CD8-positive, alpha-beta memory T cell (primary cell): ENCODE data around the gene SAPCD1. TPM values are rescaled to one million over a fixed set of nuclear protein-coding genes. Genes with fewer than 3 reads are reported as not detected.

Source experiments
- CTCF ChIA-PET: fragments of 350-600 bp; sonication (Branson Sonifier 250); formaldehyde crosslinking; loops from one replicate; lab custom pipeline; 2021; ENCODE audit warnings: antibody characterized with exemption; lab: Charles Lee
- POLR2A ChIA-PET: fragments of 350-600 bp; sonication (Branson Sonifier 250); formaldehyde crosslinking; loops from one replicate; lab custom pipeline; 2021; ENCODE audit warnings: antibody characterized with exemption; lab: Charles Lee
- DNase-seq, 5 donors: peaks; one replicate each; pipeline versions ENCODE4 v3.0.0 to v3.0.0-alpha.2; 2020 to 2022; ENCODE audit warnings: mixed read lengths in 1 of 5
- H3K27ac ChIP-seq: one replicate; pipeline ENCODE4 v1.7.0; 2013; ENCODE audit warnings: low read depth, mild to moderate bottlenecking, low read length, moderate library complexity
- H3K27me3 ChIP-seq: 2 replicates; pipeline ENCODE4 v1.7.0; 2013; ENCODE audit warnings: low read length, mild to moderate bottlenecking; ENCODE audit not compliant: insufficient read depth, poor library complexity, severe bottlenecking
- H3K36me3 ChIP-seq: 2 replicates; pipeline ENCODE4 v1.7.0; 2013; ENCODE audit warnings: mild to moderate bottlenecking, low read length, moderate library complexity; ENCODE audit not compliant: insufficient read depth
- H3K4me1 ChIP-seq: 2 replicates; pipeline ENCODE4 v1.7.0; 2013; ENCODE audit warnings: mild to moderate bottlenecking, low read length, moderate library complexity; ENCODE audit not compliant: insufficient read depth
- H3K4me3 ChIP-seq: 2 replicates; pipeline ENCODE4 v1.7.0; 2013; ENCODE audit warnings: mild to moderate bottlenecking, low read length
- H3K9me3 ChIP-seq: 2 replicates; pipeline ENCODE4 v1.7.0; 2013; ENCODE audit warnings: mild to moderate bottlenecking, low read length
- H3K27ac Mint-ChIP-seq, 8 donors: one replicate each; pipeline ENCODE4 v1.8.0; 2020 to 2021; ENCODE audit warnings: mixed read lengths in 8 of 8, mild to moderate bottlenecking in 6 of 8, inconsistent platforms in 3 of 8, moderate library complexity in 3 of 8
- H3K27me3 Mint-ChIP-seq, 2 donors: one replicate each; pipeline ENCODE4 v1.8.0; 2020 to 2021; ENCODE audit warnings: mixed read lengths in 2 of 2, mild to moderate bottlenecking in 1 of 2, moderate library complexity in 1 of 2
- H3K36me3 Mint-ChIP-seq, 3 donors: one replicate each; pipeline ENCODE4 v1.8.0; 2020 to 2021; ENCODE audit warnings: mixed read lengths in 3 of 3, inconsistent platforms in 1 of 3, mild to moderate bottlenecking in 1 of 3
- H3K4me1 Mint-ChIP-seq, 3 donors: one replicate each; pipeline ENCODE4 v1.8.0; 2020 to 2021; ENCODE audit warnings: mixed read lengths in 3 of 3, inconsistent platforms in 1 of 3, mild to moderate bottlenecking in 1 of 3
- H3K4me3 Mint-ChIP-seq, 7 donors: one replicate each; pipeline ENCODE4 v1.8.0; 2020 to 2021; ENCODE audit warnings: mixed read lengths in 7 of 7, mild to moderate bottlenecking in 6 of 7, moderate library complexity in 4 of 7, inconsistent platforms in 2 of 7
- H3K9me3 Mint-ChIP-seq, 5 donors: one replicate each; pipeline ENCODE4 v1.8.0; 2020 to 2022; ENCODE audit warnings: mixed read lengths in 5 of 5, mild to moderate bottlenecking in 3 of 5, moderate library complexity in 2 of 5, inconsistent platforms in 1 of 5
- polyA plus RNA-seq: library from polyadenylated mRNA; unstranded; fragments of 300-500 nt; fragmentation: Illumina TruSeq; gene quantifications from one replicate; pipeline ENCODE4 v1.2.3, GENCODE V29; 2021
- total RNA-seq, 2 experiments: library from RNA; stranded (reverse); gene quantifications; one replicate each; pipeline ENCODE4 v1.2.3, GENCODE V29; 2021

SAPCD1 gene
- total and polyA plus RNA-seq, 3 experiments from 2014 or later, result 6.1 to 7.0 TPM; not detected in 1

- peaks cover 0 to 36% (median 6%) of the 10 kb centered on the region in 3 donors for H3K36me3 Mint-ChIP-seq
- ChIA-PET POLR2A (interaction anchor here (0.6 kb wide), 1 partner anchor 23 kb away, joined by 3 read pairs; no protein-coding TSS in a partner anchor), CTCF (interaction anchor here (0.7 to 9.6 kb wide), 2 partner anchors 104 to 136 kb away, joined by 3 to 71 read pairs; no protein-coding TSS in a partner anchor)
- H3K27me3 ChIP-seq, result no peaks in the 10 kb centered on the region
- H3K4me1 Mint-ChIP-seq, result peaks cover 24 to 39% (median 28%) of the 10 kb centered on the region in 3 donors
- no peak overlapping the region for H3K4me3 ChIP-seq
- H3K4me3 Mint-ChIP-seq, result peak overlapping the region in 6 of 7 donors; percentile 32 to 72 (median 70)
- peaks cover 12% of the 10 kb centered on the region for H3K36me3 ChIP-seq
- peak overlapping the region in 7 of 8 donors; percentile 53 to 87 (median 66) for H3K27ac Mint-ChIP-seq
- H3K9me3 ChIP-seq, result no peaks in the 10 kb centered on the region
- no peaks in the 10 kb centered on the region for H3K27me3 Mint-ChIP-seq
- H3K4me1 ChIP-seq, result peaks cover 34% of the 10 kb centered on the region
- no peak for DNase-seq
- H3K27ac ChIP-seq, result peak overlapping the region; percentile 64
- H3K9me3 Mint-ChIP-seq, result no peaks in the 10 kb centered on the region
These were observed 35.3 kb upstream of the SAPCD1 start for GRCh38 chr6:31727034-31727716.

- Mint-ChIP-seq H3K4me3 (peak overlapping the region; percentile 32 to 99 (median 72)), H3K27ac (peak overlapping the region in 7 of 8 donors; percentile 53 to 87 (median 66)), H3K27me3 (no peaks in the 10 kb centered on the region), H3K36me3 (peaks cover 0 to 41% (median 8%) of the 10 kb centered on the region in 3 donors), H3K4me1 (peaks cover 24 to 41% (median 29%) of the 10 kb centered on the region in 3 donors), H3K9me3 (no peaks in the 10 kb centered on the region)
- peaks cover 34% of the 10 kb centered on the region for H3K4me1 ChIP-seq
- no peaks in the 10 kb centered on the region for H3K9me3 ChIP-seq
- CTCF ChIA-PET, result interaction anchor here (0.7 to 9.6 kb wide), 11 partner anchors 11 to 135 kb away, joined by 3 to 71 read pairs (median 10); partner anchors contain the start of genes LSM2, MSH5 and VARS1
- peaks cover 15% of the 10 kb centered on the region for H3K36me3 ChIP-seq
- POLR2A ChIA-PET, result interaction anchor here (0.6 to 2.0 kb wide), 2 partner anchors 24 to 102 kb away, joined by 3 to 8 read pairs; no protein-coding TSS in a partner anchor
- peak in 1 of 5 donors; percentile 5 for DNase-seq
- H3K4me3 ChIP-seq, result no peak overlapping the region
- H3K27me3 ChIP-seq, result no peaks in the 10 kb centered on the region
- peak overlapping the region; percentile 64 for H3K27ac ChIP-seq
These were observed 34.5 kb upstream of the SAPCD1 start for GRCh38 chr6:31727717-31728671.

GRCh38 chr6:31728767-31729514 is 33.5 kb upstream of the SAPCD1 start, which contains the start of gene DDAH2:
Gene DDAH2 (minus strand): TSS chr6:31729299. CDS start chr6:31729161, 138 bp downstream.
- Mint-ChIP-seq H3K4me1 (peaks cover 32 to 46% (median 38%) of the 10 kb centered on the region in 3 donors), H3K4me3 (peak within 1 kb of the TSS; percentile 89 to 99 (median 95)), H3K36me3 (peaks cover 0 to 51% (median 8%) of the 10 kb centered on the region in 3 donors), H3K9me3 (no peaks in the 10 kb centered on the region), H3K27ac (peak within 1 kb of the TSS; percentile 80 to 96 (median 94)), H3K27me3 (no peaks in the 10 kb centered on the region)
- Histone ChIP-seq H3K4me3 (peak within 1 kb of the TSS; percentile 81), H3K27me3 (no peaks in the 10 kb centered on the region), H3K36me3 (peaks cover 24% of the 10 kb centered on the region), H3K27ac (peak within 1 kb of the TSS; percentile 64), H3K4me1 (peaks cover 42% of the 10 kb centered on the region), H3K9me3 (no peaks in the 10 kb centered on the region)
- DNase-seq, result no peak
- CTCF ChIA-PET, result interaction anchor here (0.8 to 9.6 kb wide), 26 partner anchors 10 to 169 kb away, joined by 3 to 71 read pairs (median 5); partner anchors contain the start of genes EHMT2, GPANK1, HSPA1A and HSPA1B
- POLR2A ChIA-PET, result interaction anchor here (0.8 to 2.1 kb wide), 6 partner anchors 9 to 182 kb away, joined by 3 to 9 read pairs (median 5); partner anchors contain the start of genes LSM2 and NFKBIL1

- H3K27ac Mint-ChIP-seq, result peak overlapping the region; percentile 80 to 96 (median 94)
- H3K9me3 ChIP-seq, result no peaks in the 10 kb centered on the region
- H3K4me3 ChIP-seq, result peak overlapping the region; percentile 81
- peak overlapping the region; percentile 64 for H3K27ac ChIP-seq
- H3K27me3 ChIP-seq, result no peaks in the 10 kb centered on the region
- peaks cover 48% of the 10 kb centered on the region for H3K4me1 ChIP-seq
- H3K4me3 Mint-ChIP-seq, result peak overlapping the region; percentile 89 to 99 (median 95)
- DNase-seq, result peak; percentile 72 to 85 (median 72)
- peaks cover 28% of the 10 kb centered on the region for H3K36me3 ChIP-seq
- no peaks in the 10 kb centered on the region for H3K27me3 Mint-ChIP-seq
- H3K4me1 Mint-ChIP-seq, result peaks cover 37 to 48% (median 44%) of the 10 kb centered on the region in 3 donors
- H3K36me3 Mint-ChIP-seq, result peaks cover 0 to 57% (median 8%) of the 10 kb centered on the region in 3 donors
- ChIA-PET POLR2A (interaction anchor here (0.7 to 2.1 kb wide), 8 partner anchors 8 to 182 kb away, joined by 3 to 9 read pairs (median 4); partner anchors contain the start of genes LSM2 and NFKBIL1), CTCF (interaction anchor here (0.9 to 9.6 kb wide), 27 partner anchors 9 to 168 kb away, joined by 3 to 71 read pairs (median 5); partner anchors contain the start of genes EHMT2, GPANK1, HSPA1A and HSPA1B)
- no peaks in the 10 kb centered on the region for H3K9me3 Mint-ChIP-seq
These were observed 32.9 kb upstream of the SAPCD1 start for GRCh38 chr6:31729515-31729978.

GRCh38 chr6:31729979-31730630 is 32.4 kb upstream of the SAPCD1 start:
- H3K36me3 ChIP-seq, result peaks cover 28% of the 10 kb centered on the region
- Mint-ChIP-seq H3K4me3 (peak overlapping the region; percentile 89 to 99 (median 95)), H3K27ac (peak overlapping the region; percentile 80 to 96 (median 92)), H3K27me3 (no peaks in the 10 kb centered on the region), H3K9me3 (no peaks in the 10 kb centered on the region), H3K4me1 (peaks cover 37 to 53% (median 44%) of the 10 kb centered on the region in 3 donors), H3K36me3 (peaks cover 0 to 62% (median 8%) of the 10 kb centered on the region in 3 donors)
- CTCF ChIA-PET, result interaction anchor here (0.9 to 9.6 kb wide), 28 partner anchors 9 to 168 kb away, joined by 3 to 71 read pairs (median 4); partner anchors contain the start of genes EHMT2, GPANK1, HSPA1A and HSPA1B
- H3K4me3 ChIP-seq, result peak overlapping the region; percentile 81
- DNase-seq, result peak; percentile 64 to 82 (median 74)
- POLR2A ChIA-PET, result interaction anchor here (0.7 to 2.1 kb wide), 14 partner anchors 8 to 183 kb away, joined by 3 to 9 read pairs (median 4); partner anchors contain the start of genes HSPA1B, LSM2, MSH5 and NFKBIL1
- H3K4me1 ChIP-seq, result peaks cover 52% of the 10 kb centered on the region
- no peaks in the 10 kb centered on the region for H3K27me3 ChIP-seq
- H3K27ac ChIP-seq, result peak overlapping the region; percentile 64
- H3K9me3 ChIP-seq, result no peaks in the 10 kb centered on the region

- Mint-ChIP-seq H3K27ac (peak overlapping the region; percentile 80 to 96 (median 92)), H3K36me3 (peaks cover 0 to 68% (median 9%) of the 10 kb centered on the region in 3 donors), H3K9me3 (no peaks in the 10 kb centered on the region), H3K4me1 (peaks cover 35 to 59% (median 44%) of the 10 kb centered on the region in 3 donors), H3K4me3 (peak overlapping the region; percentile 89 to 99 (median 95)), H3K27me3 (no peaks in the 10 kb centered on the region)
- Histone ChIP-seq H3K4me3 (no peak overlapping the region), H3K4me1 (peaks cover 52% of the 10 kb centered on the region), H3K36me3 (peaks cover 28% of the 10 kb centered on the region), H3K27me3 (no peaks in the 10 kb centered on the region), H3K9me3 (no peaks in the 10 kb centered on the region), H3K27ac (peak overlapping the region; percentile 64)
- ChIA-PET POLR2A (interaction anchor here (0.7 to 2.1 kb wide), 11 partner anchors 9 to 183 kb away, joined by 3 to 9 read pairs (median 4); partner anchors contain the start of genes HSPA1B, LSM2, MSH5 and NFKBIL1), CTCF (interaction anchor here (1.0 to 9.6 kb wide), 20 partner anchors 8 to 167 kb away, joined by 3 to 71 read pairs (median 6); partner anchors contain the start of genes EHMT2, GPANK1, HSPA1A and HSPA1B)
- no peak for DNase-seq
These were observed 31.8 kb upstream of the SAPCD1 start for GRCh38 chr6:31730631-31731086.
